Measurements from ENCODE around the gene EVX1. TPM values are rescaled to one million over a fixed set of nuclear protein-coding genes. Genes with fewer than 3 reads are reported as not detected.

The EVX1 gene
- total RNA-seq, 2 donors from 2014 or later: 0.82 to 0.87 TPM

GRCh38 chr7:27203964-27204594 is 38.5 kb upstream of the EVX1 start:
- intact Hi-C loops (cut with DNase I, micrococcal nuclease): no loop called here
- DNase-seq: peak in 1 of 2 donors; percentile 20
- no peak for ATAC-seq

- intact Hi-C loops (cut with DNase I, micrococcal nuclease): no loop called here
- peak; percentile 22 for ATAC-seq
- DNase-seq: peak in 1 of 2 donors; percentile 58
Observed at GRCh38 chr7:27204851-27205322, 37.7 kb upstream of the EVX1 start.

- intact Hi-C loops (cut with DNase I, micrococcal nuclease): no loop called here
- ATAC-seq (peak; percentile 18), DNase-seq (peak in 1 of 2 donors; percentile 22)
Observed at GRCh38 chr7:27205325-27206280, 37.0 kb upstream of the EVX1 start.

DNA sequence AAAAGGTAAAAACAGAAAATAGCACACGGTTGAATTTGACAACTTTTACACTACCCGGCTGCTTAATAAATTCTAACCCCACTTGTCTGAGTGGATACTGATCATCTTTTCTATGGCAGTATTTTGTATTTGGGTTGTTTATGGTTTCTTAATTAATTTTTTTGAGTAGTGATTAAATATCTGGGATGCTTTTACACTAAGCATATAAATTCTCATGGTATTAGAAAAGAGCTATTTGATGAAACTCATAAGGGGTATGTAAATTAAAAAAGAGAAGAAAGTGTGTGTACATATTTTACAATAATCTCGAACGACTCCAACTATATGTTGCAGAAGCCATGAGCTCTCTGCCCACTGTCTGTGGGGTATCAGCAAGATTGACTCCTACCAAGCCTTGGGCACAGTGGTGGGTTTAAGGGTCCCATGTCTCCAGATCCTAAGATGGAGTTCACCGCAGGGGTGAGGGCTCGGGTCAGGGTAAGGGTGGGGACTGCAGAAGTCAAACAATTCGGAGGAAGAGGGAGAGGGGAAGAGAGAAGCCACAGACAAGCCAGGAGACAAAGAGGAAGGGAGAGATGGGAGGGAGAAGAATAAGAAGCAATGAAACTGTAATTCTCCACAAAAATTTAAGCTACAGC is 35.1 kb upstream of the EVX1 start:
- no peak for ATAC-seq
- intact Hi-C loops (cut with DNase I, micrococcal nuclease): no loop called here
- peak in 1 of 2 donors; percentile 26 for DNase-seq

DNA sequence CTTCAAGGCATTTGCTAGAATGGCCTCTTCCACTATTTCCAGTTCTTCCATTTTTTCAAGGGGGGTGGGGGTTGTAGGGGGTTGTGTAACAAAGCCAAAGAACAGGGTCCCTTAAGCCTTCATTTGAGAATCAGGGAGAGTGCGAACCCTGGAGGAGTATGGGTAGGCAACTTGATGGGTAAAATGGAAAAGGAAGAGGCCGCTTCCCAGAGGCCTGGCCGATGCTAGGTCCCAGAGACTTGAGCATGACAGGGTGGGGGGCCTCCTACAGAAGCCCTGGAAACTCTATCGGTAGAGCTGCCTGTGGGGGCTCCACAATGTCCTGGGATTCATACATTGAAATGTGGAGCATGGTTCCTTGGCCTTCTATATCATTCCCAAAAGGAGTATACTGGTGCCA is 33.6 kb upstream of the EVX1 start:
- DNase-seq (peak in 1 of 2 donors; percentile 5), ATAC-seq (no peak)
- intact Hi-C loops (cut with DNase I, micrococcal nuclease): no loop called here

- intact Hi-C loops (cut with DNase I, micrococcal nuclease): loop anchor here in 1 of 2 donors (10.0 kb wide), 3 partner anchors 365 to 815 kb away; no protein-coding TSS in a partner anchor
- DNase-seq (peak in 1 of 2 donors; percentile 78), ATAC-seq (no peak)
Observed at GRCh38 chr7:27209933-27210440, 32.6 kb upstream of the EVX1 start.

DNA sequence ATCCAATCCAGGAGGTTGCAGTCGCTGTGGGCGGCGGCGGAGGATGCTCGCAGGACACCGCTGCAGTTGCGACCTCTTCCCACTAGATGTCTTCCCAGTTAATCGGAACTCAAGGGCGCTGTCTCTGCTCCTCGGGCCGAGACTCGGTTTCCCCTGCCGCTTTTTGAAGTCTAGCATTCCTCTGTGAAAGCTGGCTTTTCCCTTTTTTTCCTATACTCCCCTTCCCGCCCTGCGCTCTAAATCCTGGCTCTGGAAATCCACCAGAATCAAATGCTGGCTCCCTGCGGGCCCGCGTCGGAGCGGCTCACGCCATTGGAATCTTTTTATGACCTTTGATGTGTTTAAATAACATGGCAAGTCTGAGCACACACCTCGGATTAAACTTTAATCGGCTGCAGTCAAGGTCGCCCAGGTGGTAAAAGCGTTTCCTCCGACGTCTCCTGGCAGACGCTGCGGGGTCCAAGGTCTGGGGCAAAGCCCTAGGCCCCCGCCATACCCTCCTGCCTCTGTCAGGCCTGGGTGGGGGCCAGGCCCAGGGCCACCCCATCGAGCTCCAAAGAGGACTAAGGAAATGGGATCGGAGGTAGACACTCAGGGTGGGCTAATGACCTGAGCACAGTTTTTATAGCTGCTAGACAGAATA is 32.0 kb upstream of the EVX1 start:
- DNase-seq (peak; percentile 85 to 89), ATAC-seq (peak; percentile 76)
- intact Hi-C loops (cut with DNase I, micrococcal nuclease): loop anchor here in 1 of 2 donors (10.0 kb wide), 3 partner anchors 364 to 814 kb away; no protein-coding TSS in a partner anchor

GRCh38 chr7:27211084-27211446 is 31.5 kb upstream of the EVX1 start:
- DNase-seq (no peak), ATAC-seq (no peak)
- intact Hi-C loops (cut with DNase I, micrococcal nuclease): loop anchor here in 1 of 2 donors (10.0 kb wide), 3 partner anchors 364 to 814 kb away; no protein-coding TSS in a partner anchor

GRCh38 chr7:27211764-27212204 is 30.8 kb upstream of the EVX1 start:
- DNase-seq (no peak), ATAC-seq (no peak)
- intact Hi-C loops (cut with DNase I, micrococcal nuclease): loop anchor here in 1 of 2 donors (10.0 kb wide), 3 partner anchors 363 to 813 kb away; no protein-coding TSS in a partner anchor

GRCh38 chr7:27212497-27213432 is 29.8 kb upstream of the EVX1 start:
- intact Hi-C loops (cut with DNase I, micrococcal nuclease): loop anchor here in 1 of 2 donors (10.0 kb wide), 3 partner anchors 362 to 812 kb away; no protein-coding TSS in a partner anchor
- no peak for DNase-seq
- ATAC-seq: no peak

GRCh38 chr7:27213433-27214238 is 29.0 kb upstream of the EVX1 start:
- no peak for ATAC-seq
- no peak for DNase-seq
- intact Hi-C loops (cut with DNase I, micrococcal nuclease): loop anchor here in 1 of 2 donors (10.0 kb wide), 3 partner anchors 361 to 811 kb away; no protein-coding TSS in a partner anchor

DNA sequence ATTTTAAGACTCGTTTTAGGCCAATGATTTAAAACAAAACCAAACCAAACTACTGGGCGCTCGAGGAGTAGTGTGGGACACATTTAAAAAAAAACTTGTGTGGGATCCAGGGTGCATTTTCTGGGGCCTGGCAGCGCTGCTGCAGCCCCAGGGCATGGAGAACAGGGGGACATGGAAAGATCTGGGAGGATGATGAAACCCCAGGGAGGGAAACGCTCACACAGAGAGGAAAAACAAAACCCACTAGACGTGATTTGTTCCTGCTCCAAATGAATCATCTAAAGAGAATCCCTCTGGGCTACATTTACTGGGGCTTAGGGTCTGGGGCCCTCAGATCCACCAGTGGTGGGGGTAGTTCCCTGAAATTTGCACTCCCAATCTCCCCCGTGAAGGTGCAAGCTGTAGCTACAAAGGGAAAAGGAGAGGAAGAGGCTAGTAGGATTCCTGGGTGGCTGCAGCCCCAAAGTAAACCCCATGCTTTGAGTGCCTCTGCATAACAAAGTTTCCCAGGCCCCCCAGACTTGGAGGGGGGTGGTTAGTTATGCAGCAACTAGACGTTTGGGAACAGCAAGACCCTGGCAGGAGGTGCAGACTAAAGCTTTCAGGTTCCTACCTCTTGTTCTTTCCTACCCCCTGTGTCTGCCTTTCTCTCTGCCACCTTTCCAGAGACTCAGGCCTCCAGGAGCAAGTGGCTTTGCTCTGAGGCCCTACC is 28.2 kb upstream of the EVX1 start:
- intact Hi-C loops (cut with DNase I, micrococcal nuclease): loop anchor here in 1 of 2 donors (10.0 kb wide), 3 partner anchors 360 to 810 kb away; no protein-coding TSS in a partner anchor
- ATAC-seq: no peak

DNA sequence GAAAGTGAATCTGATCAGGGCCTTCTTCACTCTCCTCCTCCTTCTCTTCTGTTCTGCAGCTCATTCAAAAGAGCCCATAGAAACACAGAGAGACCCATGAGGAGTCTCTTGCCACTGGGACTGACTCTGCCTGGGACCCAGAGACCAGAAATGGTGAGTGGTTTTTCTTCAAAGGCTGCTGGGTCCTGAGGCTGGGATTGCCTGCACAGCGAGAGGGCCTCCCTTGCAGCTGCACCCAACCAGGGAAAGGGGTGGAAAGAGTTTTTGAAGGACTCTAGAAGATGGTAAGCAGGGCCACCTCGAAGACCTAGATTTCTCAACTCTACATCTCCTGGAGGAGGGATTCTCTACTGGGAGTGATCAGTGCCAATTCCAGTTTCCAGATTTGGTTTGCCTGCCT is 27.2 kb upstream of the EVX1 start:
- DNase-seq (no peak), ATAC-seq (no peak)
- intact Hi-C loops (cut with DNase I, micrococcal nuclease): loop anchor here in 1 of 2 donors (10.0 kb wide), 3 partner anchors 359 to 809 kb away; no protein-coding TSS in a partner anchor

More for the DNA sequence above, 28.2 kb upstream of the EVX1 start:
- no peak for DNase-seq

- no peak for ATAC-seq
- intact Hi-C loops (cut with DNase I, micrococcal nuclease): loop anchor here in 1 of 2 donors (10.0 kb wide), 3 partner anchors 357 to 807 kb away; no protein-coding TSS in a partner anchor
Observed at GRCh38 chr7:27217951-27218350, 24.7 kb upstream of the EVX1 start.

GRCh38 chr7:27219821-27220220 is 22.8 kb upstream of the EVX1 start:
- ATAC-seq (no peak), DNase-seq (no peak)
- intact Hi-C loops (cut with DNase I, micrococcal nuclease): loop anchor here in 1 of 2 donors (10.0 kb wide), 3 partner anchors 355 to 805 kb away; no protein-coding TSS in a partner anchor

More at GRCh38 chr7:27217951-27218350, 24.7 kb upstream of the EVX1 start:
- no peak for DNase-seq

Measured in left colon (tissue), 2 donors.